Measurements from ENCODE around the gene SSH2. TPM values are rescaled to one million over a fixed set of nuclear protein-coding genes. Genes with fewer than 3 reads are reported as not detected.
"Not testable (repeated sequence)": the region's sequence is repeated elsewhere in the genome, so short reads cannot be mapped to it uniquely, and the experiment has no call there.

Gene SSH2
- total RNA-seq, 1 experiment from 2014 or later, result 45.1 TPM

- TF ChIP-seq CTCF (conservative IDR thresholded peaks at IDR 0.05), result no peak
- TF ChIP-seq EZH2 (IDR thresholded peaks at IDR 0.05; ENCODE audit: low read depth), result no peak
- no peaks in the 10 kb centered on the region; the same call in 1 of the 2 replicates for H3K9me2 ChIP-seq (ENCODE audit: insufficient read depth)
- H3K27ac ChIP-seq, result no peak overlapping the region
- no peaks in the 10 kb centered on the region for H3K36me3 ChIP-seq (ENCODE audit: low read depth)
- ChIA-PET CTCF (no interaction called here), POLR2A (ENCODE audit: unreplicated experiment) (no interaction called here)
- no peaks in the 10 kb centered on the region for H3K4me1 ChIP-seq (replicated peaks; ENCODE audit: insufficient read depth)
- H3K4me3 ChIP-seq, result no peak overlapping the region
- H3K9me3 ChIP-seq (ENCODE audit: insufficient read depth, low read depth), result peaks cover 6% of the 10 kb centered on the region
- DNase-seq, result no peak
- H3K79me2 ChIP-seq (ENCODE audit: low read depth), result no peaks in the 10 kb centered on the region
- intact Hi-C loops (cut with micrococcal nuclease; ENCODE audit: unreplicated experiment), result no loop called here
- no TSS peak for BruUV-seq (replicated peaks)
- H3F3A ChIP-seq (ENCODE audit: insufficient read depth, low read depth), result no peaks in the 10 kb centered on the region
- no peak overlapping the region for H2AFZ ChIP-seq
- H4K20me1 ChIP-seq (ENCODE audit: insufficient read depth), result no peaks in the 10 kb centered on the region
- no peaks in the 10 kb centered on the region for H3K27me3 ChIP-seq (ENCODE audit: insufficient read depth, low read depth)
- no peak overlapping the region for H3K4me2 ChIP-seq
Observed at GRCh38 chr17:29959658-29960337, 29.8 kb upstream of the SSH2 start.

- no peaks in the 10 kb centered on the region for H3K9me2 ChIP-seq (ENCODE audit: insufficient read depth)
- peaks cover 13% of the 10 kb centered on the region for H3K9me3 ChIP-seq (ENCODE audit: insufficient read depth, low read depth)
- no peak overlapping the region for H2AFZ ChIP-seq
- no peak overlapping the region for H3K4me3 ChIP-seq
- no peak overlapping the region for H3K4me2 ChIP-seq
- no peak for DNase-seq
- H3K36me3 ChIP-seq (ENCODE audit: low read depth), result no peaks in the 10 kb centered on the region
- CTCF ChIA-PET, result no interaction called here
- POLR2A ChIA-PET (ENCODE audit: unreplicated experiment), result no interaction called here
- H3K4me1 ChIP-seq (replicated peaks; ENCODE audit: insufficient read depth), result no peaks in the 10 kb centered on the region
- intact Hi-C loops (cut with micrococcal nuclease; ENCODE audit: unreplicated experiment), result no loop called here
- H4K20me1 ChIP-seq (ENCODE audit: insufficient read depth), result no peaks in the 10 kb centered on the region
- no peaks in the 10 kb centered on the region for H3K27me3 ChIP-seq (ENCODE audit: insufficient read depth, low read depth)
- H3K79me2 ChIP-seq (ENCODE audit: low read depth), result no peaks in the 10 kb centered on the region
- H3F3A ChIP-seq (ENCODE audit: insufficient read depth, low read depth), result no peaks in the 10 kb centered on the region
- TF ChIP-seq CTCF (conservative IDR thresholded peaks at IDR 0.05), result no peak
- TF ChIP-seq EZH2 (IDR thresholded peaks at IDR 0.05; ENCODE audit: low read depth), result no peak
- no TSS peak for BruUV-seq (replicated peaks)
- no peak overlapping the region for H3K27ac ChIP-seq
Observed at GRCh38 chr17:29958947-29959657, 29.1 kb upstream of the SSH2 start.

- CTCF ChIA-PET; H3K9me3 ChIP-seq (ENCODE audit: insufficient read depth, low read depth); H3K27me3 ChIP-seq (ENCODE audit: insufficient read depth, low read depth); H3K27ac ChIP-seq; H3K36me3 ChIP-seq (ENCODE audit: low read depth); H4K20me1 ChIP-seq (ENCODE audit: insufficient read depth); H3K79me2 ChIP-seq (ENCODE audit: low read depth); H2AFZ ChIP-seq; H3F3A ChIP-seq (ENCODE audit: insufficient read depth, low read depth); DNase-seq; intact Hi-C loops (cut with micrococcal nuclease; ENCODE audit: unreplicated experiment); H3K4me3 ChIP-seq; H3K9me2 ChIP-seq (ENCODE audit: insufficient read depth); BruUV-seq (replicated peaks); H3K4me1 ChIP-seq (replicated peaks; ENCODE audit: insufficient read depth); H3K4me2 ChIP-seq; POLR2A ChIA-PET (ENCODE audit: unreplicated experiment): not testable (repeated sequence)
Observed at GRCh38 chr17:29957488-29957887, 27.5 kb upstream of the SSH2 start.
